NCI-H128 (cell line): ENCODE data around the gene NEGR1.

ENCODE experiments used
- DNase-seq: peaks from one replicate; lab custom pipeline; 2025; ENCODE audit not compliant: unreplicated experiment; lab: John Stamatoyannopoulos, UW

Gene NEGR1

DNA sequence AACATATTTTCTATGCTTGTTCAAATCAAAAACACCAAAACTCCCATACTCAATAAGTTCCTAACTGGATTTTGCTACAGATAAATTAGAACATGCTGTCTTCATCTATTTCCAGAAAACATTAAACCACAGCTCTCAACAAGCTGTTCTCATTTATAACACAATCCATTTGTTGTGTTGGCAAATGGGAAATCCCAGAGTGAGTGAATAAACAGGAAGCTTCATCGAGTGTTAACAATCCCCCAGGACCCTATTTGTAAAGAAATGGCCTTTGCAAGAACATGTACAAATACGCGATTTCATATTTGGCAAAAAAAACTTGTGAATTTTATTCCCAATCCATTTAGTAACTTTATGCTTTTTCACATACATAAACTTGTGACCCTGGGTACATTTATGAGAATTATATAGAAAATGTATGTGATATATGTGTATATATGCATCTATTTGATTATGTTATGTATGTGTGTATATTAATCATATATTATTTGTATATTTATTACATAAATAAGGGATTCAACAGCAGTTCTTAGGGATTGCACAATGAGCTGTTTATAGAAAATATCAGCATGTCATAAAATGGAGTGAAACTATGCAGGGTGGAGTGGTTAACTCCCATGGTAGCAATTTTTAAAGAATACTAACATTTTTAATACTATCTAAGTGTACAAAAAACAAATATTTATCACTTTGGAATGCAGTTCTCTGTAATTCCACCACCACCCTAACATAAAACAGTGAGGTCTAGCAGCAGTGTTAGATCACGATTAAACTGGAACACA lies 160.0 kb downstream of the NEGR1 start:
- no peak for DNase-seq

DNA sequence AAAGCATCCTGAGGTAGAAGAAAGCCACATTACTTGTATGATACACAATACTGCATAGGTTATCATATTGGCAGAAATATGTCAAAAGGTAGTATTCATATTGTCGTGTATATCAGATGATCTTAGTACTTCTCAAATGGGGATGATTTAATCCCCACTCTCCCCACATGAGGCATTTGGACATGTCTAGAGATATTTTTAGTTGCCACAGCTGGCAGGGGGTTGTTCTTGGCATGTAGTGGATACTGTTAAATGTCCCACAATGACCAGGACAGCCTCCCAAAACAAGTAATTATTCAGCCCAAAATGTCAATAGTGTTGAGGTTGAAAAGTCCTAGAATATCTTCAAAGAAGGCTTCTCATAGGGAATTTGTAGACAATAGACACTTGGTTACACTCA lies 162.8 kb downstream of the NEGR1 start:
- DNase-seq, result no peak

DNA sequence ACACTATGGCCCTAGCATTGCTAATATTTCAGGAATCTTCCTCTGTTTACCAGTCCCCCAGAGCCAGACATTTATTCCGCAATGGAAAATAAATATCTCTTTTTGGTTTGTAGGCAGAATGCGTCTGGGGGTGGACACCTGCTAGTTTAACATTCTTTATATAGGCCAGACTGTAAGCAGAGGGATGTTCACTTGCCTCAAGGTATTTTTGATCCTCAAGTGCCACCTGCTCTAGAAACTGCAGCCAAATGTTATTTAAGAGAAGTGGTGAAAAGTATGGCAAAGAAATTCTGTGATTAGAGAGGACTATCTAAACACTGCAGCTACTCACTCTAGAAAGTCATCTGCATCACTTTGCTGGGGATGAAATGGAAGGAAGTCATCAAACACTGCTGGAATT lies 164.7 kb downstream of the NEGR1 start:
- DNase-seq, result no peak

DNA sequence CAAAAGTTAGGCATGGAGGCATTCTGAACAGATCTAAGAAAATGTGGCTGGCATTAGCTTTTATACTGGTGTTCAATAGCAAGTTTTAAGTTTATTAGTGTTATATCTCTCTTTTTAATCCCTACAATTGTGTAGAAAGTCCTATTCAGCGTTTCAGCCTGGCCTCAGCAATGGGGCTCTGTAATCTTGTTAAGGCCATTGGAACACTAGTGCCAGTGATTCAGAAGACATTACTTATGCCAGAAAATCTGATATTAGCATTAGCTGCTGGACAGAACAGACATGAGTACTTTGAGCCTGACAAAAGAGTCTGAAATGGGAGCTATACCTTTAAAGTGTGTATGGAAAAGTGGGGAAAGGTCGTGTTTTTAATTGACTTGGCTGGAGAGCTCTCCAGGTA lies 167.0 kb downstream of the NEGR1 start:
- DNase-seq, result no peak

DNA sequence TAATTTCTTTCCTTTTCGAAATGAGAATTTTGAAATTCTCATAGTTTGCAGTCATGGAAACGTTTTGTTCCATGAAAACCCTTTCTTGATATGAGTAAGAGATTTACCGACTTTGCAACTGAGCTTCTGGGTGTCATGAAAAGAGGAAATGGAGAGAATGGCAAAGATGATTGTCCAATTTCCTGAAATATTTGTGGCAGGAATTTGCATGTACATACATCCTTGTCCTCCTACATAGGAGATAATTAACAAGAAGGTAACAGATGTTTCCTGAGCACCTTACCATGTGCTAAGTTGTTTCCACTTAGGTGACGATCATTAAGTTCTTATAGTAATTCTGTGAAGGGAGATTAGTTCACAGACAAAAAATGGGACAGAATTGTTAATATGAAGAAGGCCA lies 170.7 kb downstream of the NEGR1 start:
- no peak for DNase-seq

DNA sequence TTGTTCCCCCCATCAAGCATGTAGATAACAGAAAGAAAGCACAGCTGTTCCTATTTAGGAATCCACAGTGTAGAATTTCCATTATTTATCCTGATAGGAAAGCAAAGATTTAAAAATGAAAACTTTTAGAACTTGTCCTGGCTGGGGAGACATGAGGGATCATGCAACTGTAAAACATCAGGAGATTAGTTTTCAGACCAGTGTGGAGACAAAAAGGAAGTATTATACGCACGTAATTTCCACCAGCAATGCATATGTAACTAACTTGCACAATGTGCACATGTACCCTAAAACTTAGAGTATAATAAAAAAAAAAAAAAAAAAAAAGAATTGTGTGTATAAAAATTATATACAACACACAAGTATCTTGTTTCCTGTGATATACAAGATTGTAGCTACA lies 172.4 kb downstream of the NEGR1 start:
- no peak for DNase-seq

DNA sequence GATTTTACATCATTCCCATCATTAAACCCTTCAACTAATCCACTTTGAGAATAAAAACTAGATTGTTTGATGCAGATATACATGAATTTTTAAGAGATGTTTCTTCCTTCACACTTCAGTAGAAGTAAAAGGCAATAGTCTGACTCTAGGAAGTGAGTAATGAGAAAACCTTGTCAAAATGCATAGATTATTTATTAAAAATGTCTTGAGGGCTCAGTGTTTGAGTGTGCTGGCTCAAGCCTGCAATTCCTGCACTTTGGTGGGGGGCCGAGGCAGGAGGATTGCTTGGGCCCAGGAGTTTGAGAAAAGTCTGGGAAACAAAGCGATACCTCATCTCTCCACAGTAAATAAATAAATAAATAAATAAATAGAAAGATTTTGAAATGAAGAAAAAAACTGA lies 177.1 kb downstream of the NEGR1 start:
- DNase-seq, result no peak

DNA sequence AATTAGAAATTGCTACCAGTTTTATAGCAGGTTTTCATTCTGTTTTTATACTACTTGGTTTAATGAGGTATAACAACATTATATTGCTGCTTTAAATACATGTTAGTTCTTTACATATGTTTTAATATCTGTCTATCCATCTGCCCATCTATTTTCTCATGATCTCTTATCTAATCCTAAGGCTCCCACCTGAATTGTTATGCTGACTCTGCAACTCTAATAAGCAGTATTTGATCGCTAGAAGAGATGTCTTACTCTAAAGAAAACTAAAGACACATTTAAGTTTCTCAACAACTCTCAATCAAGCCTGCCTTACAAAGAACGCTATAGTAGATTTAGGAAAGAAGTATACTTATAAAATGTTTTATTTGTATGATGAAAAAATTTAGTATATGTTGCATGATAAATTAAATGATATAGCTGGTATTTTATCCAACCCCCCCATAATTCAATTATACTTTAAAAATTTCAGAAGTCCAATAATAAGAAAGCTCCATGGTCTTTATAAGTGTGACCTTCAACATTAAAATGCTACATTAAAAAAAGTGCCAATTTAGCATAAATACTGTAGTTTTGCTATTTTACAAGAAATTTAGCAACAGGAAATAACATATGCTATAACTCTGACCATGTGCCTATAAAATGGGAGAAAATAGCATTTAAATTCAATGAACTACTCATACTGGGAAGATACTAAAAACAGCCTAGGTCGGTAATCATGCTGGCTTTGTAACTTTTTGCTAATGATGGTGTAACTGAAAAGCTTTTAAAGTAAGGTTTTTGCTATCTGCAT lies 180.3 kb downstream of the NEGR1 start:
- no peak for DNase-seq

DNA sequence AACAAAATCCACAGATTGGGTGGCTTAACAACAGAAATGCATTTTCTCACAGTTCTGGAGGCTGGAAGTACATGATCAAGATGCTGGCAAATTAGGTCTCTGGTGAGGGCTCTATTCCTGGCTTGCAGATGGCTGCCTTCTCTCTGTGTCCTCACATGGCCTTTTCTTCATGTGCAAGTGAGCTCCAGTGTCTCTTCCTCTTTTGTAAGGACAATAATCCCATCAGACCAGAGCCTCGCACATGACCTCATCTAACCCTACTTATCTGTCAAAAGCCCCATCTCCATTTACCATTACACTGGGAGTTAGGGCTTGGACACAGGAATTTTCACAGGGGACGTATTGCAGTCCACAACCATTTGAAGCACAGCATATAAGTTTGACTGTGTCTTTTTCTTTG lies 181.6 kb downstream of the NEGR1 start:
- DNase-seq, result no peak

DNA sequence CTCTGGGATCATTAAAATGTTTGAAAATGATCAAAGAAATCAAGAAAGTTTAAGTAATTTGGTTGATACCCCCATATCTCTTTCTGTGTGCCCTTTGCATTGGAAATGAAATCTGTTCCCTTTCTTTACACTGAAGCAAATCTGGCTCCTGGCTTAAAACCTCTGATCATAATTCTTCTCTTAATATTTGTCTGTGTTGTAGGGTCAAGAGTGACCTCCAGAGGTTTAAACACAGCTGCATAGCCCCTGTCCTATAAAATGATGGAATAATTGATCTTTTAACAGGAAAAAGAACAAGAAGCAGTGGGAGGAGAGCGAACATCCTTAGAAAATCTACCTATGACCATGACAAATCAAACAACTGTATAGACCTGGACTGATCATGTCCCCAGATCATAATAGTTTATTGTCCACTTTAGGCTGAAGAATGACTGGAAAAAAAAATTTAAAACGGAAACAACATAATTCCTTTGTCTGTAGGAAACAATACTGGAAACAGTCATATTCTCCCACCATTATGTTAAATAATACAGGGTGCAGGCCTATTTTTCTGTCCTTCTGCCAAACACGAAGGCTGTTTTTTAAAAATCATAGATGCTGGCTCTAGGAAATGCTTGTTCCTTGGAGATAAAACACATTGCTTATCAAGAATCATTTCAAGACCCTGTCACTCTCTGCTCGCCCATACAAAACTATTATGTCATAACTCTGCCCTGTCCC lies 184.3 kb downstream of the NEGR1 start:
- DNase-seq, result no peak

DNA sequence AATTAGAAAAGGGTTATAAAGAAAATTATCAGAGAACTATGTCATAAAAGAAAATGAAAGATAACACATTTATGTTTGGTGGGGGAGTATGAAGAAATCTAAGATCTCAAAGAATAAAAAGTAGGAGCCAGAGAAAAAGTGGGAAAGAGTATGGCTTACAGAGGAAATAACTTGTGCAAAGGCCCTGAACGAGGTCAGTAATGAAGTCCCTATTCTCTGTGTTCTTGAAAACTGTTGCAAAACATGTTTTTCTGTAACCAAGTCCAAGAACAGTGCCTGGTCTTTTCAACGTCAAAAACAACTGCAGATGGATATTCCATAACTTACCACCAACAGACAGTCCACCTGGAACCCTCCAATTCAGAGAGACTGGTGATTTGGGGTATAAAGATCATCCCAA lies 188.1 kb downstream of the NEGR1 start:
- no peak for DNase-seq

DNA sequence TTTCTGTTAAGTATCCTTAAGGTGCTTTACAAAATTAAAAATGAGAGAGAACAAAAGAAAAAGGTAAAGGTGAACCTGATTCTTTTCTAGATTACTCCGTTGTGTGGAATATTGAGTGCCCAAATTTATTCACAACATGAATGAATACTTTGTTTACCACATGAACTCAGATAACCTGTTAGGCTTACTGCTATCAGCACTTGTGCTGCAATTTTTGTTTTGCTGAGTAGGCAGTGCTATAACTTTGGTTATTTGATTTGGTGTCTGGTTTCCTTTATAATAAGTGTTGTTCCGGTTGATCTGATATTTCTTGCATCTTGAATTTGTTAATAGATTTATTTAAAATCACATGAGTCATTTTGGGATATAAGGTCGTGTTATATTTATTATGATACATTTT lies 195.9 kb downstream of the NEGR1 start:
- DNase-seq, result no peak

DNA sequence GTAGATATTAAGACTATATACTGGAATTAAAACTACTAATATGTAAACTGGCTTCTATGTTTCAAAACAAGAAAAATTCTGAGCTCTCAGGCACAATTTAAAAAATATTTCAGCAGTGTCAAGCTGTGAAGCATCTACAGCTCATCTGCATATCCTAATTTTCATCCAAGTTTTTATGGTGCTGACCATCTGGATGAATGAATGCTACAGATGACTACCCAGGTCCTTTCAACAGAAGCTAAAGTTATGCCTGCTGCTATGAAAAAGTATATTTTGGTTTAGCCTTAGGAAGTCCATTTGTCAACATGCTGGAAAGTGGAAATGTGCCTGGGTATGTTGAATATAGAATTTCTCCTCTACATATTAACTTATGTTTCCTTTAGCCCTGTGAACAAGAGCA lies 206.9 kb downstream of the NEGR1 start:
- DNase-seq, result no peak

DNA sequence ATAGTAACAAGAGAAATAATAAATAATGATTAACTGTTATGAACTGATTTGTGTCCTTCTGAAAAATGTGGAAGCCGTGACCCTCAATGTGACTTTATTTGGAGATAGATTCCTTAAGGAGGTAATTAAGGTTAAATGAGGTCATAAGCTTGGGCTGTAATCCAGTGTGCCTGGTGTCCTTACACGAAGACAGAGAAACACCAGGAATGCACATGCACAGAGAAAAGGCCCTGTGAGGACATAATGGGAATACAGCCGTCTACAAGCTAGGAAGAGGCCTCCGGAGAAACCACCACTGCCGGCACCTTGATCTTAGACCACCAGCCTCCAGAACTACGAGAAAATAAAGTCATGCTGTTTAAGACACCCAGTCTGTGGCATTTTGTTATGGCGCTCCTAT lies 215.9 kb downstream of the NEGR1 start:
- DNase-seq, result no peak

DNA sequence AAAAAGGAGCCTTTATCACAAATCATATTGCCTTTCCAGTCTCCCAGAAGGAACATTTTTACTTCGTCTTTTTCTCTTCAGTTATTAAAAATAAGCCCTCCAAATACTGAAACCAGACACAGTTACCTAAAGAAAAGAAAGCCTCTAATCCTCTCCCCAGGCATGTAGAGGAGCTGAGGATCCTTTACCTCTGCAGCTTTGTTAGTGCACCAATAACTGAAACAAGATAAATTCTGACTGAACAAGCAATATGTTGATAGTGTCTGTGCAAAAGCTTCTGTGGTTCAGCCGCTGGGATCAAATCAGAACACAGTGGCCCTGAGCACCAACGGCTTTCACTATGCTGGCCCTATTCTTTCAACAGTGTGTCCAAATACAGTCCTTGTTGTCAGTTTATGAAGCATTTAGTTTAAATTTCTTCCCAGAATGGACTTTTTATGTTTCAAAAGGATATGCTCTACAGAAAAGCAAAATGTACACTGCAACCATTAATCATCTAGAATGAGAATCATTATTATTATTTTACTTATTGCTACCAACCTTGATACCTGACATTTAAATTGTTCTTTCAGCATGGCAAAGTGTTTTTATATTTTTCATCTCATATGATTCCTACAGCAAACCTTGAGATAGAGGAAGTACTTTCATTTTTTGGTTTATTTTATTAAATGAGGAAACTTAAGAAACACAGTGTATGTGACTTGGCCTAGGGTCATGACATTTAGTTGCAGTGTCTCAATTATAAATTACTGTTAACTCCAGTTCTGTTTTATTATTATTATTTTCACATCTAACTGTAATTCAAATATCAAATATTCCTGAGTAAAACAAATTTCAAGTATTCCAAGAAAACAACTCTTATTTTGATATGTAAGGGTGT lies 217.9 kb downstream of the NEGR1 start:
- no peak for DNase-seq

DNA sequence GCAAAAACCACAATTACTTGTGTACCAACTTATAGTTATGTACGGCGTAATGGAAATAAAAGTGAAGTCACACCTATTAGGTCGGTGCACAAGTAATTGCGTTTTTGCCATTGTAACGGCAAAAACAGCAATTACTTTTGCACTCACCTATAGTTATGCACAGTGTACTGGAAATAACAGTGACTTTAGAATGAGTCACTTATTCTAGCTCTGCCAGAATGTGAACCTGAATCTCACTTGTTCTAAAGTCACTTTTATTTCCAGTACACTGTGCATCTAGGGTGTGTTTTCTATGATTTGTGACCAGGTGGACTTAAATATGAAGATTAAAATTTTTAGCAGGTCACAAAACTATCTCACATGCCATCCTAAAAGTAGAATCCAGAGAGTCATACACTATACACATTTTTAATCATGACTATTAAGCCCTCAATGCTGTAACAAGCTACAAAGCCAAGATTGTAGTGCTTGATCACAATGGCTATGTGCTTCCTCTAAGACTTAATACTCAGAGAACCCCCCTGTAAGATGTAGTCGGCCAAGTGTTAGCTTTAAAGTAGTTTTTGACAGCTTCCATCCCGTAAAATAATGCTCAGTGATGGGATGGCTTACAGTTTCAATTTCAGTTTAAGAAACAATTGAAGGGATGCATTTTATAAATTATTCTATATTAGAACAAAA lies 218.8 kb downstream of the NEGR1 start:
- no peak for DNase-seq

DNA sequence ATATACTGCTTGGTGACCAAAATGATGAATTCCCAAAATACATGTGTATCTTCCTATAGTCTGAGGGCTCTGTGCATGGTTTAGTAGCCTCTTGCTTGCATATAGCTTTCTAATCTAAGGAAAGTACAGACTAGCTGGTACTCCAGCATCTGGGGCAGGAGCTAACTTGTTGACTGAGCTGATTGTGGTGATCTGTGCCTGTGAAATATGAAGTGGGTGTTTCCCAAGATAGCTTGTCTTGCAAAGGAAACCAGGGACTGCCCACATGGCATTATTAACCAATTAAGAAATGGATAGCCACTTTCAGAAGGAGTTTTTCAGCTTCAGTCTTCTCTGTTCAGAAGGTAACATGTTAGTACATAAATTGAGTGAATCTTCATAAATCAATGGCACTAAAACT lies 219.8 kb downstream of the NEGR1 start:
- no peak for DNase-seq

DNA sequence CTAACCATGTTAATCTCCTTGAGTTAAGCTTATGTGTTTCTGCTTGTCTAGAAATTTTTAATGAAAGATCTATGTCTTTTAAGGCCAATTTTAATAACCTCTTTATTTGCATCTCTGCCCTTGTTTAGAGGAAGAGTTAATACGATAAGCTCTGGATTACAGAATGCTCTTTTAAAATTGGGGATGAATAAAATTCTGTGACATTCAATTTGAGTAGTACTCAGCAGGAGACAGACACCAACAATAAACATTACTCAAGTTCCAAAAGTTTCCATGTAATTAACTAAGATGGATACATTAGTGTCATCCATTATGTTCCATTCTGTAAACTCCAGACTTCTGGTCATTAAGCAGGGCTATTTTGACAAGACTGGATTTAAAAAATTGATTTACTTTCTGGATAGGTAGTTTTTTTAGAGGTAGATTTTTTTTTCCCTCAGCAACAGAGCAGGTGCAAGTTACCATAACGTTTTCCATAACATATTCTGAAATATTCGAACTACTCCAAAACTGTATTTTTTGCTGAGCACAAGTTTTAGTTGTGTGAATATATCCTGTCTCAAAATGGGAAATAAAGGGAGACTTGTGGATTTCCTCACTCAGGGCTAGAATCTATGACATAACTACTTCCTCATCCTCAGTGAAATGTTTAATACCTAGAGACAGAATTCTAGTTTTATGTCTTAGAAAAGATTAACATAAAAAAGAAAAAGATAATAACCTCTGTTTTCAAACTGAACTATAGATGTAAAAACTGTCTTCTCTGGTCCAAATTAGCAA lies 221.7 kb downstream of the NEGR1 start:
- DNase-seq, result no peak

DNA sequence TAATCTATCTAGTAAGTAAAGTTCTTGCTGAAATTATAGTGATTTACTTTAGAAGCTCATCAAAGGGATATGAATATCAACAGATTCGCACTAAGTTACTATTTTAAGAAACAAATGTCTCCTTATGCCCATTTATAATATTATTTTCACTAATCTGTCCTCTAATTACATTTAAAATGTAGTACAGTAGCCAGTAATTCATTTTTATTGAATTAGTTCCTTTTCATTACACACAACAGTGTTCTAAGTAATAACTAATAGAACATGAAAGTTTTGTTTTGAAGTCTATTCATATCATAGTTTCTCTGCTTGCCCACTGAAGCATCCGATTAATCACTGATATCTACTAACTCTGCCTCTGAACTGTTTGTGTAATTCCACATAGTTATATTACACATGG lies 225.8 kb downstream of the NEGR1 start:
- no peak for DNase-seq

DNA sequence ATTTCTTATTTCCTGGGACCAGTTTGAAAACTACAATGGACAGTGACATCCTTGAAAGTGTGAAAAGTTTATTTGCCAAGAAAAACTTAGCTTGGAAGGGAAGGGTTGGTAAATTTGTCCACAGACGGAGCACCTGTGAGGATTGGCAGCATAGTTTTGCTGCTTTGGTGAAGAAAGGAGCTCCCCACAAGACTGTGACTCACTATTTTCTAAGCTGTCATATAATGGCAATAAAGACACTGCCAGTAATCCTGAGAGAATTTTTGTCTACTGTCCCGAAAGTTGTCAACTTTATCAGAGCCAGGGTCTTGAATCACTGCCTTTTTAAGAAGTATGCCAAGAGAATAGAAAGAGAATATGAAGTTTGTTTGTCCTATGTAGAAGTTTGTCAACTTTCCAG lies 230.8 kb downstream of the NEGR1 start:
- no peak for DNase-seq
